ENCODE data around the gene SPTY2D1.

GRCh38 chr11:18657673-18658072 lies 23.5 kb upstream of the SPTY2D1 start:
- no peak for TF ChIP-seq CTCF (IDR thresholded peaks at IDR 0.05)
- TF ChIP-seq ZFX (IDR thresholded peaks at IDR 0.05; ENCODE audit: borderline replicate concordance), result no peak

Measured in 22Rv1 (cell line).